HEK293 (cell line): ENCODE results near the gene EIF4B.

Source experiments
- EGR2 ChIP-seq: fragments of 450-650 bp; formaldehyde crosslinking; IDR thresholded peaks from 2 replicates; pipeline ENCODE4 v1.5.1; 2016; ENCODE audit warnings: low read depth, missing biosample characterization, missing genetic modification characterization
- SP7 ChIP-seq: fragments of 450-650 bp; formaldehyde crosslinking; IDR thresholded peaks from 2 replicates; pipeline ENCODE4 v1.5.1; 2016; ENCODE audit warnings: missing biosample characterization, missing genetic modification characterization
- ZBTB17 ChIP-seq: fragments of 450-650 bp; formaldehyde crosslinking; IDR thresholded peaks from 2 replicates; pipeline ENCODE4 v1.5.1; 2016; ENCODE audit warnings: missing biosample characterization, missing genetic modification characterization
- ZFP37 ChIP-seq: fragments of 450-650 bp; formaldehyde crosslinking; IDR thresholded peaks from 2 replicates; pipeline ENCODE4 v1.5.1; 2016; ENCODE audit warnings: missing biosample characterization, missing genetic modification characterization
- ZNF10 ChIP-seq: fragments of 450-650 bp; formaldehyde crosslinking; IDR thresholded peaks from 2 replicates; pipeline ENCODE4 v1.5.1; 2017; ENCODE audit warnings: missing biosample characterization, missing genetic modification characterization
- ZNF112 ChIP-seq: fragments of 450-650 bp; formaldehyde crosslinking; IDR thresholded peaks from 2 replicates; pipeline ENCODE4 v1.5.0; 2017; ENCODE audit warnings: missing biosample characterization, missing genetic modification characterization
- ZNF138 ChIP-seq: fragments of 450-650 bp; formaldehyde crosslinking; IDR thresholded peaks from 2 replicates; pipeline ENCODE4 v1.5.1; 2016; ENCODE audit warnings: missing biosample characterization, missing genetic modification characterization, borderline replicate concordance
- ZNF214 ChIP-seq: fragments of 450-650 bp; formaldehyde crosslinking; IDR thresholded peaks from 2 replicates; pipeline ENCODE4 v1.5.1; 2017; ENCODE audit warnings: missing biosample characterization, mild to moderate bottlenecking, missing genetic modification characterization, borderline replicate concordance
- ZNF239 ChIP-seq: fragments of 450-650 bp; formaldehyde crosslinking; IDR thresholded peaks from 2 replicates; pipeline ENCODE4 v1.5.1; 2016; ENCODE audit warnings: missing biosample characterization, missing genetic modification characterization
- ZNF501 ChIP-seq: fragments of 450-650 bp; formaldehyde crosslinking; IDR thresholded peaks from 2 replicates; pipeline ENCODE4 v1.5.1; 2016; ENCODE audit warnings: missing biosample characterization, missing genetic modification characterization
- ZNF544 ChIP-seq: fragments of 450-650 bp; formaldehyde crosslinking; IDR thresholded peaks from 2 replicates; pipeline ENCODE4 v1.5.0; 2017; ENCODE audit warnings: missing biosample characterization, missing genetic modification characterization
- ZNF596 ChIP-seq: fragments of 450-650 bp; IDR thresholded peaks from 2 replicates; pipeline ENCODE4 v1.5.0; 2018; ENCODE audit warnings: missing biosample characterization, mild to moderate bottlenecking, missing genetic modification characterization, moderate library complexity
- ZNF629 ChIP-seq: fragments of 450-650 bp; formaldehyde crosslinking; IDR thresholded peaks from 2 replicates; pipeline ENCODE4 v1.5.1; 2017; ENCODE audit warnings: missing biosample characterization, missing genetic modification characterization
- ZNF791 ChIP-seq: fragments of 450-650 bp; formaldehyde crosslinking; IDR thresholded peaks from 2 replicates; pipeline ENCODE4 v1.5.1; 2016; ENCODE audit warnings: missing biosample characterization, missing genetic modification characterization
- ZNF843 ChIP-seq: fragments of 450-650 bp; formaldehyde crosslinking; IDR thresholded peaks from 2 replicates; pipeline ENCODE4 v1.5.1; 2016; ENCODE audit warnings: missing biosample characterization, missing genetic modification characterization
- ZSCAN30 ChIP-seq: fragments of 450-650 bp; IDR thresholded peaks from 2 replicates; pipeline ENCODE4 v1.5.1; 2018; ENCODE audit warnings: missing biosample characterization, mild to moderate bottlenecking, missing genetic modification characterization, moderate library complexity
- TF ChIP-seq, protein P1 (sequence below): fragments of 450-650 bp; formaldehyde crosslinking; IDR thresholded peaks from 2 replicates; pipeline ENCODE4 v1.5.1; 2016; ENCODE audit warnings: missing biosample characterization, missing genetic modification characterization
- TF ChIP-seq, protein P2 (sequence below): fragments of 450-650 bp; formaldehyde crosslinking; IDR thresholded peaks from 2 replicates; pipeline ENCODE4 v1.5.1; 2016; ENCODE audit warnings: missing biosample characterization, missing genetic modification characterization
- TF ChIP-seq, protein P3 (sequence below): fragments of 450-650 bp; formaldehyde crosslinking; IDR thresholded peaks from 2 replicates; pipeline ENCODE4 v1.5.1; 2016; ENCODE audit warnings: missing biosample characterization, missing genetic modification characterization, borderline replicate concordance
- TF ChIP-seq, protein P4 (sequence below): fragments of 450-650 bp; formaldehyde crosslinking; conservative IDR thresholded peaks from 2 replicates; pipeline ENCODE4 v1.5.1; 2016; ENCODE audit warnings: low read depth, missing biosample characterization, missing genetic modification characterization
- TF ChIP-seq, protein P5 (sequence below): fragments of 450-650 bp; formaldehyde crosslinking; IDR thresholded peaks from 2 replicates; pipeline ENCODE4 v1.5.1; 2016; ENCODE audit warnings: missing biosample characterization, missing genetic modification characterization, borderline replicate concordance

The EIF4B gene

DNA sequence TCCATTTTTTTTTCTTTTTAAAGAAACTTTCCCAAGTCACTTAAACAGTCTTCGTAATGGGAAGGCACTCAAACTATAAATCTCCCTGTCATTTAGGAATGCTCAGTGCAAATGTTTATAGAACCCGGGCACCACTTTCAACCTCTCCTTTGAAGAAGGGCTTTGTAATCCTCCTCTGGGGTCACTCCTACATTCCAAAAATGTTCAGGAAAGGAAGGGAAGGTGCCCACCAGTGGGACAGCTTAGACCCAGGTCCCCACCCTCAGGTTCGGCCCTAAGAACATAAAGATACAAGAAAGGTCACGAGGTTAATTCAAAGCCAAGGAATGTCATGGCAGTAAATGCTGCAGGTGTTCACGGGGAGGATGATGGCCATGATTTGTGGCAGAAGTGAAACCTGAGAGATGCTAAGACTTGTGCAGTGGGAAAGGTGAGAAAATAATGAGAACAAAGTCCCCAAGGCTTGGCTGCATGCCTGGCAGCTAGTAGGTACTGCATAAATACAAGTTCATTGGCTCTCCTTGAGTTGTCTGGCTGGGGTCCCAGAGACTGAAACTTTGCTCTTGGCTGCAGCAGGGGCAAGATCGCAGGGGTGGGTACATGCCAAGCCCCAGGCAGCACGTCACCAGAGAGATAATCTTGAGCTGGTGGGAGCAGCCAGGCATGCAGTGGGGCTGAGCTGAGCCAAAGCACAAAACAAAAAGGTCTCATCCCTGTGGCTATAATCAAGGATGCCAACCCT, 36.3 kb upstream of the EIF4B start (continued):
- TF ChIP-seq, protein P1, sequence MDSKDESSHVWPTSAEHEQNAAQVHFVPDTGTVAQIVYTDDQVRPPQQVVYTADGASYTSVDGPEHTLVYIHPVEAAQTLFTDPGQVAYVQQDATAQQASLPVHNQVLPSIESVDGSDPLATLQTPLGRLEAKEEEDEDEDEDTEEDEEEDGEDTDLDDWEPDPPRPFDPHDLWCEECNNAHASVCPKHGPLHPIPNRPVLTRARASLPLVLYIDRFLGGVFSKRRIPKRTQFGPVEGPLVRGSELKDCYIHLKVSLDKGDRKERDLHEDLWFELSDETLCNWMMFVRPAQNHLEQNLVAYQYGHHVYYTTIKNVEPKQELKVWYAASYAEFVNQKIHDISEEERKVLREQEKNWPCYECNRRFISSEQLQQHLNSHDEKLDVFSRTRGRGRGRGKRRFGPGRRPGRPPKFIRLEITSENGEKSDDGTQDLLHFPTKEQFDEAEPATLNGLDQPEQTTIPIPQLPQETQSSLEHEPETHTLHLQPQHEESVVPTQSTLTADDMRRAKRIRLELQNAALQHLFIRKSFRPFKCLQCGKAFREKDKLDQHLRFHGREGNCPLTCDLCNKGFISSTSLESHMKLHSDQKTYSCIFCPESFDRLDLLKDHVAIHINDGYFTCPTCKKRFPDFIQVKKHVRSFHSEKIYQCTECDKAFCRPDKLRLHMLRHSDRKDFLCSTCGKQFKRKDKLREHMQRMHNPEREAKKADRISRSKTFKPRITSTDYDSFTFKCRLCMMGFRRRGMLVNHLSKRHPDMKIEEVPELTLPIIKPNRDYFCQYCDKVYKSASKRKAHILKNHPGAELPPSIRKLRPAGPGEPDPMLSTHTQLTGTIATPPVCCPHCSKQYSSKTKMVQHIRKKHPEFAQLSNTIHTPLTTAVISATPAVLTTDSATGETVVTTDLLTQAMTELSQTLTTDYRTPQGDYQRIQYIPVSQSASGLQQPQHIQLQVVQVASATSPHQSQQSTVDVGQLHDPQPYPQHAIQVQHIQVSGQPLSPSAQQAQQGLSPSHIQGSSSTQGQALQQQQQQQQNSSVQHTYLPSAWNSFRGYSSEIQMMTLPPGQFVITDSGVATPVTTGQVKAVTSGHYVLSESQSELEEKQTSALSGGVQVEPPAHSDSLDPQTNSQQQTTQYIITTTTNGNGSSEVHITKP (tag by site-specific recombination): no peak
- TF ChIP-seq ZFP37 (tag by site-specific recombination) (no peak), SP7 (tag by site-specific recombination) (peak; percentile 92), ZNF239 (no peak), ZNF596 (no peak), ZNF501 (tag by site-specific recombination) (0 out of 2 replicates have a peak, but pooled peaks have one; percentile 38), ZSCAN30 (tag by site-specific recombination) (no peak), EGR2 (tag by site-specific recombination) (no peak), ZBTB17 (tag by site-specific recombination) (peak; percentile 33; the same call in 1 of the 2 replicates), ZNF791 (tag by site-specific recombination) (no peak), ZNF10 (tag by site-specific recombination) (no peak), ZNF629 (tag by site-specific recombination) (0 out of 2 replicates have a peak, but pooled peaks have one; percentile 20), ZNF138 (no peak), ZNF214 (tag by site-specific recombination) (no peak), ZNF843 (tag by site-specific recombination) (peak; percentile 82), ZNF112 (tag by site-specific recombination) (no peak), ZNF544 (tag by site-specific recombination) (no peak)
- TF ChIP-seq, protein P2, sequence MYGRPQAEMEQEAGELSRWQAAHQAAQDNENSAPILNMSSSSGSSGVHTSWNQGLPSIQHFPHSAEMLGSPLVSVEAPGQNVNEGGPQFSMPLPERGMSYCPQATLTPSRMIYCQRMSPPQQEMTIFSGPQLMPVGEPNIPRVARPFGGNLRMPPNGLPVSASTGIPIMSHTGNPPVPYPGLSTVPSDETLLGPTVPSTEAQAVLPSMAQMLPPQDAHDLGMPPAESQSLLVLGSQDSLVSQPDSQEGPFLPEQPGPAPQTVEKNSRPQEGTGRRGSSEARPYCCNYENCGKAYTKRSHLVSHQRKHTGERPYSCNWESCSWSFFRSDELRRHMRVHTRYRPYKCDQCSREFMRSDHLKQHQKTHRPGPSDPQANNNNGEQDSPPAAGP (tag by site-specific recombination): peak; percentile 56
- TF ChIP-seq, protein P3, sequence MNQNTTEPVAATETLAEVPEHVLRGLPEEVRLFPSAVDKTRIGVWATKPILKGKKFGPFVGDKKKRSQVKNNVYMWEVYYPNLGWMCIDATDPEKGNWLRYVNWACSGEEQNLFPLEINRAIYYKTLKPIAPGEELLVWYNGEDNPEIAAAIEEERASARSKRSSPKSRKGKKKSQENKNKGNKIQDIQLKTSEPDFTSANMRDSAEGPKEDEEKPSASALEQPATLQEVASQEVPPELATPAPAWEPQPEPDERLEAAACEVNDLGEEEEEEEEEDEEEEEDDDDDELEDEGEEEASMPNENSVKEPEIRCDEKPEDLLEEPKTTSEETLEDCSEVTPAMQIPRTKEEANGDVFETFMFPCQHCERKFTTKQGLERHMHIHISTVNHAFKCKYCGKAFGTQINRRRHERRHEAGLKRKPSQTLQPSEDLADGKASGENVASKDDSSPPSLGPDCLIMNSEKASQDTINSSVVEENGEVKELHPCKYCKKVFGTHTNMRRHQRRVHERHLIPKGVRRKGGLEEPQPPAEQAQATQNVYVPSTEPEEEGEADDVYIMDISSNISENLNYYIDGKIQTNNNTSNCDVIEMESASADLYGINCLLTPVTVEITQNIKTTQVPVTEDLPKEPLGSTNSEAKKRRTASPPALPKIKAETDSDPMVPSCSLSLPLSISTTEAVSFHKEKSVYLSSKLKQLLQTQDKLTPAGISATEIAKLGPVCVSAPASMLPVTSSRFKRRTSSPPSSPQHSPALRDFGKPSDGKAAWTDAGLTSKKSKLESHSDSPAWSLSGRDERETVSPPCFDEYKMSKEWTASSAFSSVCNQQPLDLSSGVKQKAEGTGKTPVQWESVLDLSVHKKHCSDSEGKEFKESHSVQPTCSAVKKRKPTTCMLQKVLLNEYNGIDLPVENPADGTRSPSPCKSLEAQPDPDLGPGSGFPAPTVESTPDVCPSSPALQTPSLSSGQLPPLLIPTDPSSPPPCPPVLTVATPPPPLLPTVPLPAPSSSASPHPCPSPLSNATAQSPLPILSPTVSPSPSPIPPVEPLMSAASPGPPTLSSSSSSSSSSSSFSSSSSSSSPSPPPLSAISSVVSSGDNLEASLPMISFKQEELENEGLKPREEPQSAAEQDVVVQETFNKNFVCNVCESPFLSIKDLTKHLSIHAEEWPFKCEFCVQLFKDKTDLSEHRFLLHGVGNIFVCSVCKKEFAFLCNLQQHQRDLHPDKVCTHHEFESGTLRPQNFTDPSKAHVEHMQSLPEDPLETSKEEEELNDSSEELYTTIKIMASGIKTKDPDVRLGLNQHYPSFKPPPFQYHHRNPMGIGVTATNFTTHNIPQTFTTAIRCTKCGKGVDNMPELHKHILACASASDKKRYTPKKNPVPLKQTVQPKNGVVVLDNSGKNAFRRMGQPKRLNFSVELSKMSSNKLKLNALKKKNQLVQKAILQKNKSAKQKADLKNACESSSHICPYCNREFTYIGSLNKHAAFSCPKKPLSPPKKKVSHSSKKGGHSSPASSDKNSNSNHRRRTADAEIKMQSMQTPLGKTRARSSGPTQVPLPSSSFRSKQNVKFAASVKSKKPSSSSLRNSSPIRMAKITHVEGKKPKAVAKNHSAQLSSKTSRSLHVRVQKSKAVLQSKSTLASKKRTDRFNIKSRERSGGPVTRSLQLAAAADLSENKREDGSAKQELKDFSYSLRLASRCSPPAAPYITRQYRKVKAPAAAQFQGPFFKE (tag by site-specific recombination): no peak
- TF ChIP-seq, protein P4, sequence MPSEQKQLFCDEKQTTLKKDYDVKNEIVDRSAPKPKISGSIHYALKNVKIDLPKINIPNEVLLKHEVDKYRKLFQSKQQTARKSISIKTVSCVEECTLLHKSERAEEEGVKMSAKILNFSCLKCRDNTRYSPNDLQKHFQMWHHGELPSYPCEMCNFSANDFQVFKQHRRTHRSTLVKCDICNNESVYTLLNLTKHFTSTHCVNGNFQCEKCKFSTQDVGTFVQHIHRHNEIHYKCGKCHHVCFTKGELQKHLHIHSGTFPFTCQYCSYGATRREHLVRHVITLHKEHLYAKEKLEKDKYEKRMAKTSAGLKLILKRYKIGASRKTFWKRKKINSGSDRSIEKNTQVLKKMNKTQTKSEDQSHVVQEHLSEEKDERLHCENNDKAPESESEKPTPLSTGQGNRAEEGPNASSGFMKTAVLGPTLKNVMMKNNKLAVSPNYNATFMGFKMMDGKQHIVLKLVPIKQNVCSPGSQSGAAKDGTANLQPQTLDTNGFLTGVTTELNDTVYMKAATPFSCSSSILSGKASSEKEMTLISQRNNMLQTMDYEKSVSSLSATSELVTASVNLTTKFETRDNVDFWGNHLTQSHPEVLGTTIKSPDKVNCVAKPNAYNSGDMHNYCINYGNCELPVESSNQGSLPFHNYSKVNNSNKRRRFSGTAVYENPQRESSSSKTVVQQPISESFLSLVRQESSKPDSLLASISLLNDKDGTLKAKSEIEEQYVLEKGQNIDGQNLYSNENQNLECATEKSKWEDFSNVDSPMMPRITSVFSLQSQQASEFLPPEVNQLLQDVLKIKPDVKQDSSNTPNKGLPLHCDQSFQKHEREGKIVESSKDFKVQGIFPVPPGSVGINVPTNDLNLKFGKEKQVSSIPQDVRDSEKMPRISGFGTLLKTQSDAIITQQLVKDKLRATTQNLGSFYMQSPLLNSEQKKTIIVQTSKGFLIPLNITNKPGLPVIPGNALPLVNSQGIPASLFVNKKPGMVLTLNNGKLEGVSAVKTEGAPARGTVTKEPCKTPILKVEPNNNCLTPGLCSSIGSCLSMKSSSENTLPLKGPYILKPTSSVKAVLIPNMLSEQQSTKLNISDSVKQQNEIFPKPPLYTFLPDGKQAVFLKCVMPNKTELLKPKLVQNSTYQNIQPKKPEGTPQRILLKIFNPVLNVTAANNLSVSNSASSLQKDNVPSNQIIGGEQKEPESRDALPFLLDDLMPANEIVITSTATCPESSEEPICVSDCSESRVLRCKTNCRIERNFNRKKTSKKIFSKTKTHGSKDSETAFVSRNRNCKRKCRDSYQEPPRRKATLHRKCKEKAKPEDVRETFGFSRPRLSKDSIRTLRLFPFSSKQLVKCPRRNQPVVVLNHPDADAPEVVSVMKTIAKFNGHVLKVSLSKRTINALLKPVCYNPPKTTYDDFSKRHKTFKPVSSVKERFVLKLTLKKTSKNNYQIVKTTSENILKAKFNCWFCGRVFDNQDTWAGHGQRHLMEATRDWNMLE (tag by site-specific recombination): no peak
- TF ChIP-seq, protein P5, sequence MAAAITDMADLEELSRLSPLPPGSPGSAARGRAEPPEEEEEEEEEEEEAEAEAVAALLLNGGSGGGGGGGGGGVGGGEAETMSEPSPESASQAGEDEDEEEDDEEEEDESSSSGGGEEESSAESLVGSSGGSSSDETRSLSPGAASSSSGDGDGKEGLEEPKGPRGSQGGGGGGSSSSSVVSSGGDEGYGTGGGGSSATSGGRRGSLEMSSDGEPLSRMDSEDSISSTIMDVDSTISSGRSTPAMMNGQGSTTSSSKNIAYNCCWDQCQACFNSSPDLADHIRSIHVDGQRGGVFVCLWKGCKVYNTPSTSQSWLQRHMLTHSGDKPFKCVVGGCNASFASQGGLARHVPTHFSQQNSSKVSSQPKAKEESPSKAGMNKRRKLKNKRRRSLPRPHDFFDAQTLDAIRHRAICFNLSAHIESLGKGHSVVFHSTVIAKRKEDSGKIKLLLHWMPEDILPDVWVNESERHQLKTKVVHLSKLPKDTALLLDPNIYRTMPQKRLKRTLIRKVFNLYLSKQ (tag by site-specific recombination): no peak
